ENCODE measurements around the gene EMILIN1. TPM values are rescaled to one million over a fixed set of nuclear protein-coding genes. Genes with fewer than 3 reads are reported as not detected.

Gene EMILIN1
- total and polyA plus RNA-seq, 2 of the 8 experiments (the other 6 are each of a cell fraction or from before 2014, with no cell fraction given): 1.9 to 3.0 TPM

DNA sequence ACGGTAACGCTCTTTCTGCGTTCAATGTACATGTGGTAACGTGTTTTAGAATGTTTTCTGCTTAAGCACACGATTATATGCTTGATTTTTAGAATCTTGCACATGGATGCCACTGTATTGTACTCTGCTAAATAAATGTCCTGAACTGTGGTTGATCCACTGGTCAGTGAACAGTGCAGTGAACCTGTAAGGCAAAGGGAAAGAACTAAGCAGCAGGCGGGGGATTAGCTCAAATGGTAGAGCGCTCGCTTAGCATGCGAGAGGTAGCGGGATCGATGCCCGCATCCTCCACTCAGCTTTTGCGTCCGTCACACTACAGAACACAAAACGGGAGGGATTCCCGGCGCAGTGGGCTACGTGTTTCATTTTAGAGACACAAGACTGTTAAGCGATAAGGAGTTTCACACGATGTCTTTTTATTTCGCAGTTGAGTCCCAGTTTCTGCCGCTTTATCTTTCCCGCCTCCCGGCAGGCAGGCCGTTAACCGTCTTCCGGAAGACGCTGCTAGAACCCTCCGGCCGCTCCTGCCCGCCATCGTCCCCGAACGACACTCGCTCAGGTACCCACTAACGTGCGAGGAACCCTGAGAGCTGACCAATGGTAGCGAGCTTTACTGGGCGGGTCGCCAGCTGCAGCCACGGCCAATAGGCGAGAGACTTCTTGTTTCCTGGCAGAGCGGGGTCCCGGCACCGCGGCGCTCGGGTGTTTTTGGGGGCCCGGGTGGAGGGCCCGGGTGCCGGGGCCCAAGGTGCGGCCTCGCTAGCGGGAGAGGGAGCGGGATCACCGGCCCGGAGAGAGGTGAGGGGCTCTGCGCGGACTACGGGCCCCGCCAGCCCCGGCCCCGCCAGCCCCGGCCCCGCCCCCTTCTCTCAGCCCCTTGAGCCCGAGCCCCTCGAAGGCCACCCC, 27.2 kb upstream of the EMILIN1 start, which contains the start of gene AGBL5:
AGBL5 (plus strand) TSS at position 673 of the 906 bp plus-strand sequence. CDS start 1,291 bp downstream, outside the sequence.
- peak within 1 kb of the TSS; percentile 75 for H4K8ac ChIP-seq (ENCODE audit: extremely low read depth, insufficient read depth, low read length)
- peak within 1 kb of the TSS; percentile 60 to 73 (median 64) for H3K9ac ChIP-seq (replicated peaks in 1 of 4; ENCODE audit: extremely low read depth in 1 of 4, low read depth in 3 of 4, low read length in 3 of 4)
- H3K4me3 ChIP-seq (ENCODE audit: extremely low read depth in 1 of 4, insufficient read depth in 2 of 4, low read depth in 3 of 4, low read length in 4 of 4): peak within 1 kb of the TSS; percentile 80 to 88 (median 87)
- H3K9me3 ChIP-seq (ENCODE audit: insufficient read depth in 2 of 2, low read depth in 1 of 2, low read length in 1 of 2): no peaks in the 10 kb centered on the region
- H3K79me2 ChIP-seq (ENCODE audit: control insufficient read depth in 1 of 2, insufficient read depth in 2 of 2, low read length in 2 of 2): no peaks in the 10 kb centered on the region
- H3K56ac ChIP-seq (replicated peaks; ENCODE audit: insufficient read length, low read depth, low read length): peak within 1 kb of the TSS; percentile 78
- H2AK5ac ChIP-seq (ENCODE audit: low read depth, low read length): no peak within 1 kb of the TSS
- peak within 1 kb of the TSS; percentile 72 to 97 for H3K4me2 ChIP-seq (ENCODE audit: insufficient read depth in 1 of 2, low read depth in 2 of 2, low read length in 2 of 2)
- no peak within 1 kb of the TSS for H3K14ac ChIP-seq (ENCODE audit: insufficient read length)
- CTCF ChIA-PET (ENCODE audit: partially characterized antibody): interaction anchor here (0.7 to 18.3 kb wide), 14 partner anchors 13 to 205 kb away, joined by 3 to 160 read pairs (median 4); partner anchors contain the start of genes EMILIN1, KHK and OST4
- no peak within 1 kb of the TSS; the same call in 1 of the 2 replicates for H3K18ac ChIP-seq (ENCODE audit: extremely low read depth, low read length)
- H3K4me1 ChIP-seq (replicated peaks in 1 of 4; ENCODE audit: control insufficient read depth in 3 of 4, insufficient read depth in 4 of 4, low read length in 3 of 4): no peaks in the 10 kb centered on the region; a peak in 4 of 7 replicates
- no peak within 1 kb of the TSS for H2BK15ac ChIP-seq (ENCODE audit: low read length)
- 0 out of 2 replicates have a peak within 1 kb of the TSS, but pooled peaks have one; percentile 27 for H2BK12ac ChIP-seq (ENCODE audit: low read depth, low read length)
- H3K27me3 ChIP-seq (replicated peaks in 1 of 4; ENCODE audit: control insufficient read depth in 3 of 4, extremely low read depth in 1 of 4, insufficient read depth in 3 of 4, low read length in 3 of 4): no peaks in the 10 kb centered on the region
- H2BK5ac ChIP-seq (ENCODE audit: low read depth, low read length): peak within 1 kb of the TSS; percentile 63; the same call in 1 of the 2 replicates
- no peak within 1 kb of the TSS for H3K23ac ChIP-seq (ENCODE audit: insufficient read length)
- peaks cover 0 to 2% of the 10 kb centered on the region in 2 experiments for H4K20me1 ChIP-seq (replicated peaks in 1 of 2; ENCODE audit: control insufficient read depth in 1 of 2, insufficient read depth in 2 of 2, low read length in 2 of 2)
- DNase-seq (ENCODE audit: low read depth in 1 of 2, low spot score in 2 of 2): peak; percentile 84 to 98
- WGBS, 2 experiments (ENCODE audit: extremely low coverage in 1 of 2, insufficient coverage in 1 of 2, insufficient read length in 1 of 2, insufficient replicate concordance in 2 of 2, low coverage in 1 of 2, low lambda C conversion rate in 2 of 2, missing lambda C conversion rate in 1 of 2): 1% methylated on average over 64 of the region's 67 CpGs; no CpG with 5 or more reads in 1 of the 2 experiments
- no peak within 1 kb of the TSS for H2BK120ac ChIP-seq (replicated peaks; ENCODE audit: low read depth, low read length)
- no peak within 1 kb of the TSS for H2BK20ac ChIP-seq (ENCODE audit: low read length)
- no peaks in the 10 kb centered on the region for H3K79me1 ChIP-seq (ENCODE audit: low read depth, low read length)
- peaks cover 11 to 27% (median 19%) of the 10 kb centered on the region in 4 experiments for H3K36me3 ChIP-seq (ENCODE audit: control insufficient read depth in 2 of 4, insufficient read depth in 4 of 4, low read length in 3 of 4)
- peak within 1 kb of the TSS; percentile 77 for H3K27ac ChIP-seq (ENCODE audit: low read depth, low read length)
- peak; percentile 68 for FAIRE-seq
- peak within 1 kb of the TSS; percentile 70 for H4K5ac ChIP-seq (ENCODE audit: insufficient read length, low read depth, low read length)
- POLR2A ChIA-PET (ENCODE audit: partially characterized antibody): interaction anchor here (0.9 to 19.3 kb wide), 20 partner anchors 13 to 306 kb away, joined by 3 to 441 read pairs (median 4); partner anchors contain the start of genes EMILIN1, OST4 and TMEM214
- H2AFZ ChIP-seq (ENCODE audit: low read length): peak within 1 kb of the TSS; percentile 73; the same call in 1 of the 2 replicates
- H3K4ac ChIP-seq (replicated peaks; ENCODE audit: insufficient read length, low read depth, low read length): peak within 1 kb of the TSS; percentile 45
- peaks cover 13% of the 10 kb centered on the region for H3K23me2 ChIP-seq (ENCODE audit: low read depth, low read length)
- H4K91ac ChIP-seq (replicated peaks; ENCODE audit: insufficient read length, low read length): peak within 1 kb of the TSS; percentile 76
- TF ChIP-seq CBX8 (IDR thresholded peaks at IDR 0.05; ENCODE audit: borderline replicate concordance, low read depth, low read length): no peak
- peak; percentile 36; the same call in 1 of the 2 replicates for TF ChIP-seq CREB1 (IDR thresholded peaks at IDR 0.05)
- TF ChIP-seq ASH2L (IDR thresholded peaks at IDR 0.05; ENCODE audit: low read length): peak; percentile 78
- no peak for TF ChIP-seq KDM5A (IDR thresholded peaks at IDR 0.05; ENCODE audit: low read length)
- TF ChIP-seq CBX5 (IDR thresholded peaks at IDR 0.05; ENCODE audit: low read depth, low read length): no peak
- TF ChIP-seq YY1 (IDR thresholded peaks at IDR 0.05; ENCODE audit: low read depth, low read length): no peak
- TF ChIP-seq HDAC2 (IDR thresholded peaks at IDR 0.05; ENCODE audit: borderline replicate concordance in 1 of 2, low read depth in 2 of 2, low read length in 2 of 2): peak; percentile 88 to 92; a peak in 3 of 4 replicates
- 0 out of 2 replicates have a peak, but pooled peaks have one; percentile 41 for TF ChIP-seq POLR2AphosphoS5 (IDR thresholded peaks at IDR 0.05; ENCODE audit: low read depth, low read length)
- peak; percentile 82 for TF ChIP-seq MAFK (IDR thresholded peaks at IDR 0.05; ENCODE audit: low read depth, low read length)
- no peak for TF ChIP-seq SAP30 (IDR thresholded peaks at IDR 0.05; ENCODE audit: insufficient read depth, insufficient replicate concordance, low read length)

Data from H1 (cell line).